Fibroblast of lung (primary cell): ENCODE results near the gene ASB11.

Experiments used
- EZH2 ChIP-seq: IDR thresholded peaks from 2 replicates; pipeline ENCODE4 v1.5.1; 2012; ENCODE audit warnings: low read length, control low read depth, mild to moderate bottlenecking; ENCODE audit errors: missing control alignments
- TF ChIP-seq, protein P1 (sequence below), 2 donors: IDR thresholded peaks in 1 of 2; conservative IDR thresholded peaks in 1 of 2; 1 replicate in 1 of 2; 2 replicates in 1 of 2; pipeline ENCODE4 v1.5.1; 2011 to 2012; ENCODE audit warnings: low read length in 2 of 2, control low read depth in 1 of 2, inconsistent platforms in 1 of 2, low read depth in 1 of 2, mild to moderate bottlenecking in 1 of 2

GRCh38 chrX:15359701-15360100, 44.3 kb upstream of the ASB11 start:
- TF ChIP-seq, protein P1, sequence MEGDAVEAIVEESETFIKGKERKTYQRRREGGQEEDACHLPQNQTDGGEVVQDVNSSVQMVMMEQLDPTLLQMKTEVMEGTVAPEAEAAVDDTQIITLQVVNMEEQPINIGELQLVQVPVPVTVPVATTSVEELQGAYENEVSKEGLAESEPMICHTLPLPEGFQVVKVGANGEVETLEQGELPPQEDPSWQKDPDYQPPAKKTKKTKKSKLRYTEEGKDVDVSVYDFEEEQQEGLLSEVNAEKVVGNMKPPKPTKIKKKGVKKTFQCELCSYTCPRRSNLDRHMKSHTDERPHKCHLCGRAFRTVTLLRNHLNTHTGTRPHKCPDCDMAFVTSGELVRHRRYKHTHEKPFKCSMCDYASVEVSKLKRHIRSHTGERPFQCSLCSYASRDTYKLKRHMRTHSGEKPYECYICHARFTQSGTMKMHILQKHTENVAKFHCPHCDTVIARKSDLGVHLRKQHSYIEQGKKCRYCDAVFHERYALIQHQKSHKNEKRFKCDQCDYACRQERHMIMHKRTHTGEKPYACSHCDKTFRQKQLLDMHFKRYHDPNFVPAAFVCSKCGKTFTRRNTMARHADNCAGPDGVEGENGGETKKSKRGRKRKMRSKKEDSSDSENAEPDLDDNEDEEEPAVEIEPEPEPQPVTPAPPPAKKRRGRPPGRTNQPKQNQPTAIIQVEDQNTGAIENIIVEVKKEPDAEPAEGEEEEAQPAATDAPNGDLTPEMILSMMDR (conservative IDR thresholded peaks at IDR 0.05 in 1 of 2, IDR thresholded peaks at IDR 0.05 in 1 of 2; ENCODE audit: low read depth in 1 of 2, low read length in 2 of 2): no peak
- TF ChIP-seq EZH2: no peak
